PC-3 (cell line): ENCODE measurements around the gene JADE2. TPM values are rescaled to one million over a fixed set of nuclear protein-coding genes. Genes with fewer than 3 reads are reported as not detected.

Experiments used
- ATAC-seq: fragments of 200-7000 bp; cut with Tn5 transposase; 2 replicates; pipeline ENCODE4 v1.9.1; 2020; ENCODE audit warnings: mild to moderate bottlenecking, moderate library complexity
- BruUV-seq: library from RNA; stranded (reverse); fragments of 400-500 nt; replicated peaks from 2 replicates; lab custom pipeline; 2021; lab: Mats Ljungman, UMichigan
- CTCF ChIA-PET: fragments of 300-600 bp; sonication (Branson Sonifier 250); formaldehyde crosslinking; loops from one replicate; lab custom pipeline; 2022; ENCODE audit warnings: antibody characterized with exemption; lab: Charles Lee
- POLR2A ChIA-PET: fragments of 300-600 bp; sonication (Branson Sonifier 250); formaldehyde crosslinking; loops from one replicate; lab custom pipeline; 2022; ENCODE audit warnings: antibody characterized with exemption; ENCODE audit not compliant: unreplicated experiment; lab: Charles Lee
- DNase-seq: peaks from one replicate; pipeline ENCODE4 v3.0.0-alpha.2; 2015
- H2AFZ ChIP-seq: fragments of 300-600 bp; sonication (generic); 2 replicates; pipeline ENCODE4 v1.6.0; 2016; ENCODE audit warnings: antibody characterized with exemption, low read length
- H3F3A ChIP-seq: fragments of 300-600 bp; sonication (generic); one replicate; pipeline ENCODE4 v1.6.0; 2017; ENCODE audit warnings: antibody characterized with exemption, low read length, control low read depth, mild to moderate bottlenecking; ENCODE audit not compliant: unreplicated experiment
- H3K27ac ChIP-seq: fragments of 300-600 bp; sonication (generic); 2 replicates; pipeline ENCODE4 v1.5.1; 2016; ENCODE audit warnings: mild to moderate bottlenecking, low read length
- H3K27me3 ChIP-seq: fragments of 300-600 bp; sonication (generic); 2 replicates; pipeline ENCODE4 v1.6.1; 2016; ENCODE audit warnings: low read length, mixed read lengths
- H3K36me3 ChIP-seq: fragments of 300-600 bp; sonication (generic); 2 replicates; pipeline ENCODE4 v1.6.1; 2016; ENCODE audit warnings: low read depth, mixed run types, low read length, mixed read lengths
- H3K4me1 ChIP-seq: fragments of 300-600 bp; sonication (generic); 2 replicates; pipeline ENCODE4 v1.5.1; 2016; ENCODE audit warnings: low read length; ENCODE audit not compliant: insufficient read depth
- H3K4me2 ChIP-seq: fragments of 300-600 bp; sonication (generic); 2 replicates; pipeline ENCODE4 v1.6.0; 2016; ENCODE audit warnings: low read length
- H3K4me3 ChIP-seq: fragments of 300-600 bp; sonication (generic); 2 replicates; pipeline ENCODE4 v1.5.1; 2016; ENCODE audit warnings: mild to moderate bottlenecking, low read length, mixed read lengths
- H3K79me2 ChIP-seq: fragments of 300-600 bp; sonication (generic); 2 replicates; pipeline ENCODE4 v1.6.1; 2017; ENCODE audit warnings: low read length, mixed read lengths
- H3K9ac ChIP-seq: fragments of 300-600 bp; sonication (generic); 2 replicates; pipeline ENCODE4 v1.6.0; 2016; ENCODE audit warnings: mild to moderate bottlenecking, low read length
- H3K9me2 ChIP-seq: fragments of 300-600 bp; sonication (generic); replicated peaks from 2 replicates; pipeline ENCODE4 v1.6.1; 2016; ENCODE audit warnings: mixed run types, low read length, mixed read lengths
- H3K9me3 ChIP-seq: fragments of 300-600 bp; sonication (generic); 2 replicates; pipeline ENCODE4 v1.6.1; 2016; ENCODE audit warnings: low read length, mixed read lengths
- H4K20me1 ChIP-seq: fragments of 300-600 bp; sonication (generic); 2 replicates; pipeline ENCODE4 v1.6.1; 2016; ENCODE audit warnings: low read length, mixed read lengths
- EZH2 ChIP-seq: fragments of 300-600 bp; sonication (generic); IDR thresholded peaks from one replicate; pipeline ENCODE4 v1.6.1; 2017; ENCODE audit warnings: antibody characterized with exemption, mild to moderate bottlenecking, low read length; ENCODE audit not compliant: unreplicated experiment
- EZH2phosphoT487 ChIP-seq: fragments of 300-600 bp; sonication (generic); IDR thresholded peaks from 2 replicates; pipeline ENCODE4 v1.6.1; 2018; ENCODE audit warnings: mild to moderate bottlenecking, antibody characterized with exemption, low read length, borderline replicate concordance
- intact Hi-C: fragments of 100-400 bp; cut with micrococcal nuclease; formaldehyde crosslinking; loops from 2 replicates; pipeline ENCODE4 v1.9.0; 2023
- total RNA-seq: library from RNA; depleted of rRNA; stranded (reverse); fragments of >200 nt; gene quantifications from 2 replicates; pipeline ENCODE4 v1.2.3, GENCODE V29; 2014
- TF ChIP-seq, protein P1 (sequence below): fragments of 300-600 bp; sonication (generic); conservative IDR thresholded peaks from 2 replicates; pipeline ENCODE4 v1.5.1; 2017; ENCODE audit warnings: antibody characterized with exemption, low read depth, mild to moderate bottlenecking, low read length

Gene JADE2
- total RNA-seq, 1 experiment from 2014 or later: 33.2 TPM

DNA sequence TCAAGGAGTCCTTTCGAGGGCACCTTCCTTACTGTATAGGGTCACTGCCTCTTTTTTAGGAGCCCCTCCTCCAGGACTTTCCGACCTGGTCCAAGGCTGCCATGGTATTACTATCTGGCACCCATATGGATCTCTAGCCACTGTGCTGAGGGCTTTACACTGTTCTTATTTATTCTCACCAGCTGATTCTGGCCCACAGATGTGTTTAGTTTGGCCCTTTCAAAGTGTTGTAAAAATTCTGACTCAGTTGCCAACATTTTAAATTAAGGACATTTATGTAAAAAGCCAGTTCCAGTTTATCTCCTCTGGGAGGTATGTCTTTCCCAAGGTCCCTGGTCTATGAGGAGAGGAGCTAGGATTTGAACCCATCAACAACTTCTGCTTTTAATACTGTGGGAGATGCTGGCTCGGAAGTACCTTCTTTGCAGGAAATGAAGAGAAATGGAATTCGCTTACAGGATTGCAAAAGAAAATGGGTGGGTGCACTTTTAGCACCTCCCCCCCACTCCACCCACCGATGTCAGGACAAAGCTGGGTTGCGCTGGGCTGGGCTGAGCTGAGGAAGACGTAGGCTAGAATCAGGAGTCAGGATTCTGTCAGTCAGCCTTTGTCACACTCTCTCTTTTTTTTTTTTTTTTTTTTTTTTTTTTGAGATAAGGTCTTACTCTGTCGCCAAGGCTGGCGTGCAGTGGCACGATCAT lies 7.8 kb downstream of the JADE2 start:
- peaks cover 6% of the 10 kb centered on the region; the same call in 1 of the 2 replicates for H3K4me1 ChIP-seq
- no peak overlapping the region for H3K4me2 ChIP-seq
- no peak overlapping the region for H3K9ac ChIP-seq
- no peaks in the 10 kb centered on the region for H3K36me3 ChIP-seq
- peaks cover 12% of the 10 kb centered on the region; the same call in 1 of the 2 replicates for H4K20me1 ChIP-seq
- ChIA-PET POLR2A (no interaction called here), CTCF (no interaction called here)
- ATAC-seq (no peak), DNase-seq (no peak)
- TF ChIP-seq EZH2phosphoT487 (no peak), EZH2 (no peak)
- TF ChIP-seq, protein P1, sequence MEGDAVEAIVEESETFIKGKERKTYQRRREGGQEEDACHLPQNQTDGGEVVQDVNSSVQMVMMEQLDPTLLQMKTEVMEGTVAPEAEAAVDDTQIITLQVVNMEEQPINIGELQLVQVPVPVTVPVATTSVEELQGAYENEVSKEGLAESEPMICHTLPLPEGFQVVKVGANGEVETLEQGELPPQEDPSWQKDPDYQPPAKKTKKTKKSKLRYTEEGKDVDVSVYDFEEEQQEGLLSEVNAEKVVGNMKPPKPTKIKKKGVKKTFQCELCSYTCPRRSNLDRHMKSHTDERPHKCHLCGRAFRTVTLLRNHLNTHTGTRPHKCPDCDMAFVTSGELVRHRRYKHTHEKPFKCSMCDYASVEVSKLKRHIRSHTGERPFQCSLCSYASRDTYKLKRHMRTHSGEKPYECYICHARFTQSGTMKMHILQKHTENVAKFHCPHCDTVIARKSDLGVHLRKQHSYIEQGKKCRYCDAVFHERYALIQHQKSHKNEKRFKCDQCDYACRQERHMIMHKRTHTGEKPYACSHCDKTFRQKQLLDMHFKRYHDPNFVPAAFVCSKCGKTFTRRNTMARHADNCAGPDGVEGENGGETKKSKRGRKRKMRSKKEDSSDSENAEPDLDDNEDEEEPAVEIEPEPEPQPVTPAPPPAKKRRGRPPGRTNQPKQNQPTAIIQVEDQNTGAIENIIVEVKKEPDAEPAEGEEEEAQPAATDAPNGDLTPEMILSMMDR: no peak
- no peak overlapping the region for H3K27ac ChIP-seq
- H3K27me3 ChIP-seq: no peaks in the 10 kb centered on the region
- H3K9me3 ChIP-seq: no peaks in the 10 kb centered on the region
- H3K79me2 ChIP-seq: peaks cover 78% of the 10 kb centered on the region
- H3K4me3 ChIP-seq: no peak overlapping the region
- no peaks in the 10 kb centered on the region for H3F3A ChIP-seq
- intact Hi-C loops: no loop called here
- no TSS peak for BruUV-seq
- no peaks in the 10 kb centered on the region for H3K9me2 ChIP-seq
- H2AFZ ChIP-seq: no peak overlapping the region

DNA sequence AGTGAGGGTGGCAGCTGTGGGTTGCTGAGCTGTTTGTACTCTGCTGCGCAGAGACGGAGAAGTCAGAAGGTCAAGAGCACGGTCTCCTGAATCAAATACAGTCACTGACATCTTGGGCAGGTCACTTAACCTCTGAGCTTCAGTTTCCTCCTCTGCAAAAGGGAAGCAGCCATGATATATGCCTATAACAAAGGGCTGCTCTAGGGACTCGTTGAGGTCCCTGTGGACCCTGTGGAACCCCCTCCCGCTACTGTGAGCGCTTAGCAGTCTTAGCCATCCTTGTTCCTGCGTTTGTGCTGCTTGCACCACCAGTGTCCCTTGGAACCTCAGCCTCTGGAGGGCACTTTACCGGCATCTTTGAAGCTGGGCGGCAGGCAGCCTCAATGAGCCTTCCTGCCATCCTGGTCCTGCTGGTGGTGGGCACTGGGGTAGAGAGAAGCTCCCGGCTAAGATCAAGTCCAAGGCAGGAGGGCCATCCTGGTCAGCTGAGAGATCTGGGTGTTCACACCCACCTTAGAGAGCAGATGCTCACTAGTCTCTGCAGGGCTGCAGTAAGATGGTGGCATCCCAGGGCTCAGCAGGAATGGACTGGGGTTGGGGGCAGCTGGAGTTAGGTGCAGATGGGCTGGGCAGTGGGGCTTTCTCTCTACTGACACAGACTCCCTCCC lies 8.7 kb downstream of the JADE2 start:
- no peaks in the 10 kb centered on the region for H3K27me3 ChIP-seq
- TF ChIP-seq, protein P1: no peak
- TF ChIP-seq EZH2 (no peak), EZH2phosphoT487 (no peak)
- 0 out of 2 replicates have a peak, but pooled peaks cover 12% of the 10 kb centered on the region for H4K20me1 ChIP-seq
- no peaks in the 10 kb centered on the region for H3F3A ChIP-seq
- H3K9me2 ChIP-seq: no peaks in the 10 kb centered on the region
- no peak overlapping the region for H3K9ac ChIP-seq
- peaks cover 2% of the 10 kb centered on the region; the same call in 1 of the 2 replicates for H3K4me1 ChIP-seq
- H3K36me3 ChIP-seq: no peaks in the 10 kb centered on the region
- peaks cover 69% of the 10 kb centered on the region for H3K79me2 ChIP-seq
- no peak overlapping the region for H3K4me3 ChIP-seq
- no peak for ATAC-seq
- no peak overlapping the region for H3K27ac ChIP-seq
- intact Hi-C loops: no loop called here
- CTCF ChIA-PET: interaction anchor here (0.6 kb wide), 1 partner anchor 9 kb away, joined by 5 read pairs; no protein-coding TSS in a partner anchor
- no peaks in the 10 kb centered on the region for H3K9me3 ChIP-seq
- DNase-seq: no peak
- POLR2A ChIA-PET: no interaction called here
- H2AFZ ChIP-seq: no peak overlapping the region
- BruUV-seq: no TSS peak
- H3K4me2 ChIP-seq: no peak overlapping the region
